GM18505 (cell line): ENCODE data around the gene TMEM63A.

ENCODE experiments used
- ATAC-seq: cut with Tn5 transposase; IDR thresholded peaks from one replicate; pipeline ENCODE4 v1.9.1; 2021; ENCODE audit not compliant: unreplicated experiment
- POLR2A ChIP-seq: IDR thresholded peaks from 4 replicates; pipeline ENCODE4 v1.6.1; 2011; ENCODE audit warnings: borderline replicate concordance; ENCODE audit not compliant: insufficient read depth, insufficient read length; ENCODE audit errors: extremely low read depth

The TMEM63A gene

DNA sequence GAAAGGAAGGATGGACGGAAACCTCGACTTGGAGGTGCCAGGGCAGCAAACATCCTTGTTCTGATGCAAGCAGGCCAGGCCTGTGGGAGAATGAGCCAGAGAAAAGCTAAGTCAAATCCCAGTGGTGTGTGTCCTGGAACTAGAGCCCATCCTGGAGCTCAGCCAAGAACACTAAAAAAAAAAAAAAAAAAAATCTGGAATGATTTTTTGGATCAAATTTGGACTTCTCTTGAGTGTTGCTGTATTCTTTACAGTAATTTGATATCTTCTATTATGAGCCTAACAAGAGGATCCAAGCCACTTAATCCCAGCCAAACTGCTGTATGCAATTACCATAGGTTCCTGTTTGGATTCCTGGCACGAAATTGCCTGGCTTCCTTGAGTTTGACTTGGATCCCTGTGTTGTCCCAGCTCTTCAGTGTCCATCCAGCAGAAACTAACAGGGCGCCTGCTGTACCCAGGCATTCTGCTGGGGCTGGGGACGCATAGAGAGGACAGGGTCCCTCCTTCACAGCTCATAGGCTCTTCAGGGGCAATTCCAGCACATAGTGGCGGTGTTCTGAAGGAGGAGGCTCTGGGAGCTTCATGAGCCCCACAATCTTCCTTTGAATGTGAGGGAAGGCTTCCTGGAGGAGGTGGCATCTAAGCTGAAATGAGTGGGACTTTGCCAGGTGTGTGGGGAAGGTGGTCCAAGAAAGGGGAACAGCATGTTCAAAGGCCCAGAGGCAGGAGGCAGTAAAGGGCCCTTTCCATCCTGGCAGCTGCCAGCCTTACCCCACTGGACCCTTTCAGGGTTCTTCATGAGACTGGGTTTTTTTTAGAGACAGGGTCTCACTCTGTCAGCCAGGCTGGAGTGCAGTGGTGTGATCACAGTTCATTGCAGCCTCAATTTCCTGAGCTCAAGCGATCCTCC lies 47.5 kb downstream of the TMEM63A start:
- no peak for ATAC-seq
- no peak for TF ChIP-seq POLR2A

- ATAC-seq, result no peak
- TF ChIP-seq POLR2A, result no peak
Measured at GRCh38 chr1:225830841-225831240, 51.3 kb downstream of the TMEM63A start.

DNA sequence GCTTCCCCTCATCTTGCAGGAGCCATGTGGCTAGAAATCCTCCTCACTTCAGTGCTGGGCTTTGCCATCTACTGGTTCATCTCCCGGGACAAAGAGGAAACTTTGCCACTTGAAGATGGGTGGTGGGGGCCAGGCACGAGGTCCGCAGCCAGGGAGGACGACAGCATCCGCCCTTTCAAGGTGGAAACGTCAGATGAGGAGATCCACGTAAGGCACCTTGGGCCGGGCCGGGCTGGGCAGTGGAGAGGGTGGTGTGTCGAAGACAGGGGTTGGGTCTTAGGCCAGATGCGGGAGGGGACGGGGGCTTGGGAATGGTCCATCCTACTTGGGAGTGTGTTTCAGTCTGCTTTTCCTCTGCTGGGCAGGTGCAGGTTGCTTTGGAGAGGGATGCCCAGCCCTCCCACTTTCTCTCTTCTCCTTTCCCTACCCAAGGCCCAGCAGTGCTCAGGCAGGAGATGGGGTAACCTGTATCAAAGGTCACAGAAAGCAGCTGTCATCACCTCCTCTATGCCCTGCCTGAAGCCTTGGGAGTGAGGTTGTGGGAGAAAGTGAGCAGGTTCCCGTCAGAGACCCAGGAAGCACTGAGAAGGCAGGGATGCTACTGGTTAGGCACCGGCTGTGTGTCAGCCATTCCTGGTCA lies 53.4 kb downstream of the TMEM63A start:
- no peak for TF ChIP-seq POLR2A
- ATAC-seq, result no peak

GRCh38 chr1:225827076-225827475 lies 55.1 kb downstream of the TMEM63A start:
- TF ChIP-seq POLR2A, result no peak
- ATAC-seq, result no peak

DNA sequence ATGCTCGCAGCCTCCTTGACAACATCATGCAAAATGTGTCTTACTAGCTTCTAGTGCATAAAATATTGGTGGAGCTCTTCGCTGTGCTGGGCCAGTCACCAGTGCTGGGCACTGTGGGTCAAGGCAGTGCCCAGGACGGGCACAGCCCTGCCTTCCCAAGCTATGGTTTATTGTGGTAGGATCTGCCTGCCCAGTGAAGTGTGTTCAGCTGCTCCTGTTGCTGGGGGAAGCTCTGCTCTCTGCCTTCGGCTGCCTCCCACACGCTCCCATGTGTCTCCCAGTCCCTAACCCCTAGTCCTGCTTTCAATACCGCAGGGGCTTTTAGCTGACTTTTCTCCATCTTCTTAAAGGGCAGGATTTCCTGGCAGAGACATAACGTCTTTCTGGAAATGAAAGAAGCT lies 56.6 kb downstream of the TMEM63A start:
- ATAC-seq, result no peak
- TF ChIP-seq POLR2A, result no peak

GRCh38 chr1:225825078-225825477 lies 57.1 kb downstream of the TMEM63A start:
- TF ChIP-seq POLR2A, result no peak
- ATAC-seq, result no peak

DNA sequence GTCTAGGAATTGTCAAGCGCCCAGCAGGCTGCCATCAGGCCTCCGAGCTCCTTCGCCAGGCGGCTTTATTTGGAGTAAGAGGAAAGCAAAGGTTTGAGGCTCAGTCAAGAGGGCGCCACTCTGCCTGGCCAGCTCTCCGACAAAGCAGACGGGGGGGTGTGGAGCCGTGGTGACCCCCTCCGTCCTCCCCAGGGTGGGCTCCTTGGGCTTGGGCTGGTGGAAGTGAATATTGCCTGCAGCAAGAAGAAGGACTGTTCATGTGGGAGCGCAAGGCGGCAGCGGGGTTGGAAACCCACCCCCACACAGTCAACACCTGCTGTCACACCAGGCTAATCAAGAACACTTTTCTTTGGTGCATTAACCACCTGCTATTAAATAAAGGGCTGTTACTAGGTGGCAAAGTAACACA lies 57.6 kb downstream of the TMEM63A start:
- no peak for TF ChIP-seq POLR2A
- no peak for ATAC-seq

DNA sequence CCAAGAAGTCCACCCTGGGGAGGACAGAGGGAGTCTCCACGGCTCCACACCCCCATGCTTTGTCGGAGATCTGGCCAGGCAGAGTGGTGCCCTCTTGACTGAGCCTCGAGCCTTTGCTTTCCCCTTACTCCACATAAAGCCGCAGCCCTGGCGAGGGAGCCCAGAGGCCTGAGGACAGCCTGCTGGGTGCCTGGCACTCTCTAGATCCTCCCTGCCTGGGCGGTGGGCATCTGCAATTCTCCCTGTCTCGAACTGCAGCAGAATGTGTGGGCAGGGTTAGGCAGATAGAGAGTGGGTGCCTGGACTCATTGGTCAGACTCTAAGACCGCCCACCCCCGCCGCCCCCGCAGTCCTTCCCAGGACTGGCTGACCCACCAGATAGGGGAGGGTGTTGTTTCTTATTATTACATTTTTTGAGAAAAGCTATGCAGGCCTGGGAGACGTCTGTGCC lies 58.3 kb downstream of the TMEM63A start:
- ATAC-seq, result no peak
- no peak for TF ChIP-seq POLR2A

GRCh38 chr1:225822655-225823403 lies 59.4 kb downstream of the TMEM63A start:
- no peak for ATAC-seq
- TF ChIP-seq POLR2A, result no peak

- no peak for ATAC-seq
- no peak for TF ChIP-seq POLR2A
Measured at GRCh38 chr1:225820522-225821120, 61.6 kb downstream of the TMEM63A start.

DNA sequence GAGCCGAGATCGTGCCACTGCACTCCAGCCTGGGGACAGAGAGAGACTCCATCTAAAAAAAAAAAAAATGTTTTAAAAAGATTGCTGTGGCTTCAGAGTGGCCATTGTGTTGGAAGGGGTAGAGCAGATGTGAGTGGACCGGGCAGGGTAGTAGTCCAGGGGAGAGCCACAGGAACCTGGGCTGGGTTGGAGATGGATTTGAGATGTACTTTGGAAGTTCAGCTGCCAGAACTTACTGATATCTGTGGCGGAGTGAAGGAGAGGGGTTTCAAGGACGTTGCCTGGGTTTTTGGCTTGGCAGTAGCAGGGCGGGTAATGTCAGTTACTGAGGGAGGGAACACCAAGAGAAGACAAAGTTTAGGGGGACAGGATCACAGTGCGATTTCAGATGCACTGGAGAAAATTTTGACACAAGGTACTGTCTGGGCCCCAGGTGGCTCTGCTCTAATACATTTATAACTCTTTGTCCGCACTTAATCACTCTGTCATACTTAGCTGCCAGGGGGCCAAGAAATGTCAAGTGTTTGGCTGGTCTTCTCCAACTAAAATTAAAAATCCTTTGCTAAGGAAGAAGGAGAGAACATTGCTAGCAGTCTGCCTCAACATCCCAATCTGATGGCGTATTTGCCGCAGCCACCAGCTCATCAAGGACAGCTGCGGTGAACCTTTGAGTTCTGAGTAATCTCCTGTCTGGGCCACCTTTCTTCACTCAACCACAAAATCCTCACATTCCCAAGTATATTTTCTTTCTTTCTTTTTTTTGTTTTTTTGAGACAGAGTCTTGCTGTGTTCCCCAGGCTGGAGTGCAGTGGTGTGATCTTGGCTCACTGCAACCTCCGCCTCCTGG lies 62.6 kb downstream of the TMEM63A start:
- TF ChIP-seq POLR2A, result no peak
- no peak for ATAC-seq

GRCh38 chr1:225818229-225818628 lies 64.0 kb downstream of the TMEM63A start:
- no peak for ATAC-seq
- TF ChIP-seq POLR2A, result no peak
